ENCODE measurements around the gene NLGN1. TPM values are rescaled to one million over a fixed set of nuclear protein-coding genes. Genes with fewer than 3 reads are reported as not detected.

NLGN1 gene
- total RNA-seq, 1 donor from 2014 or later, result not detected

GRCh38 chr3:174278094-174278493 is 880.5 kb downstream of the NLGN1 start:
- no peaks in the 10 kb centered on the region for H3K36me3 Mint-ChIP-seq (ENCODE audit: low read depth)
- no peak overlapping the region for H3K4me3 Mint-ChIP-seq (ENCODE audit: unreplicated experiment)
- H3K27ac Mint-ChIP-seq (ENCODE audit: unreplicated experiment), result no peak overlapping the region
- H3K4me1 Mint-ChIP-seq (ENCODE audit: low read depth), result no peaks in the 10 kb centered on the region
- no peak for DNase-seq (ENCODE audit: low spot score)
- no peak for TF ChIP-seq CTCF (IDR thresholded peaks at IDR 0.05)
- peaks cover 4% of the 10 kb centered on the region for H3K9me3 Mint-ChIP-seq (ENCODE audit: low read depth)
- no peaks in the 10 kb centered on the region for H3K27me3 Mint-ChIP-seq (ENCODE audit: low read depth)

- Mint-ChIP-seq H3K9me3 (ENCODE audit: low read depth) (peaks cover 4% of the 10 kb centered on the region), H3K4me3 (ENCODE audit: unreplicated experiment) (no peak overlapping the region), H3K27ac (ENCODE audit: unreplicated experiment) (no peak overlapping the region), H3K36me3 (ENCODE audit: low read depth) (no peaks in the 10 kb centered on the region), H3K4me1 (ENCODE audit: low read depth) (no peaks in the 10 kb centered on the region), H3K27me3 (ENCODE audit: low read depth) (no peaks in the 10 kb centered on the region)
- no peak for TF ChIP-seq CTCF (IDR thresholded peaks at IDR 0.05)
- DNase-seq (ENCODE audit: low spot score), result no peak
Measured at GRCh38 chr3:174280186-174280585, 882.6 kb downstream of the NLGN1 start.

- Mint-ChIP-seq H3K27ac (ENCODE audit: unreplicated experiment) (no peak overlapping the region), H3K36me3 (ENCODE audit: low read depth) (no peaks in the 10 kb centered on the region), H3K4me1 (ENCODE audit: low read depth) (no peaks in the 10 kb centered on the region), H3K9me3 (ENCODE audit: low read depth) (no peaks in the 10 kb centered on the region), H3K27me3 (ENCODE audit: low read depth) (no peaks in the 10 kb centered on the region), H3K4me3 (ENCODE audit: unreplicated experiment) (no peak overlapping the region)
- TF ChIP-seq CTCF (IDR thresholded peaks at IDR 0.05), result no peak
- DNase-seq (ENCODE audit: low spot score), result no peak
Measured at GRCh38 chr3:174285242-174285864, 887.8 kb downstream of the NLGN1 start.

- no peaks in the 10 kb centered on the region for H3K4me1 Mint-ChIP-seq (ENCODE audit: low read depth)
- H3K4me3 Mint-ChIP-seq (ENCODE audit: unreplicated experiment), result no peak overlapping the region
- TF ChIP-seq CTCF (IDR thresholded peaks at IDR 0.05), result no peak
Measured at GRCh38 chr3:174287705-174288104, 890.2 kb downstream of the NLGN1 start.

GRCh38 chr3:174294616-174295015 is 897.1 kb downstream of the NLGN1 start:
- Mint-ChIP-seq H3K4me1 (ENCODE audit: low read depth) (peaks cover 7% of the 10 kb centered on the region), H3K36me3 (ENCODE audit: low read depth) (no peaks in the 10 kb centered on the region), H3K4me3 (ENCODE audit: unreplicated experiment) (no peak overlapping the region), H3K9me3 (ENCODE audit: low read depth) (no peaks in the 10 kb centered on the region), H3K27ac (ENCODE audit: unreplicated experiment) (no peak overlapping the region), H3K27me3 (ENCODE audit: low read depth) (peaks cover 2% of the 10 kb centered on the region)
- DNase-seq (ENCODE audit: low spot score), result no peak
- TF ChIP-seq CTCF (IDR thresholded peaks at IDR 0.05), result no peak

More at GRCh38 chr3:174287705-174288104, 890.2 kb downstream of the NLGN1 start:
- DNase-seq (ENCODE audit: low spot score), result no peak
- Mint-ChIP-seq H3K36me3 (ENCODE audit: low read depth) (no peaks in the 10 kb centered on the region), H3K27ac (ENCODE audit: unreplicated experiment) (no peak overlapping the region), H3K27me3 (ENCODE audit: low read depth) (no peaks in the 10 kb centered on the region), H3K9me3 (ENCODE audit: low read depth) (no peaks in the 10 kb centered on the region)
